B cell (primary cell): ENCODE data around the gene VWA3B. TPM values are rescaled to one million over a fixed set of nuclear protein-coding genes. Genes with fewer than 3 reads are reported as not detected.

ENCODE experiments used
- ATAC-seq: fragments of 200-7000 bp; cut with Tn5 transposase; one replicate; pipeline ENCODE4 v1.10.0; 2021; ENCODE audit warnings: low read depth, mild to moderate bottlenecking, moderate number of reproducible peaks, moderate library complexity
- CTCF ChIA-PET: fragments of 350-600 bp; sonication (Branson Sonifier 250); formaldehyde crosslinking; loops from one replicate; lab custom pipeline; 2021; ENCODE audit warnings: antibody characterized with exemption, inconsistent platforms; lab: Charles Lee
- POLR2A ChIA-PET: fragments of 350-600 bp; sonication (Branson Sonifier 250); formaldehyde crosslinking; loops from one replicate; lab custom pipeline; 2021; ENCODE audit warnings: antibody characterized with exemption; lab: Charles Lee
- DNase-seq: peaks from one replicate; pipeline ENCODE4 v3.0.0; 2013
- H2AFZ ChIP-seq: 2 replicates; pipeline ENCODE4 v1.6.1; 2012; ENCODE audit warnings: mild to moderate bottlenecking, low read depth, low read length; ENCODE audit not compliant: insufficient read depth, poor library complexity, severe bottlenecking
- H3K27ac ChIP-seq, 2 donors: 1 replicate in 1 of 2; 2 replicates in 1 of 2; pipeline ENCODE4 v1.5.1; 2012 to 2013; ENCODE audit warnings: low read length in 2 of 2, mild to moderate bottlenecking in 2 of 2, moderate library complexity in 1 of 2
- H3K27me3 ChIP-seq, 4 experiments: fragments of 200-600 bp in 1 of 4; sonication (generic) in 1 of 4; replicated peaks in 1 of 4; 1 replicate in 2 of 4; 2 replicates in 2 of 4; pipeline versions ENCODE4 v1.6.1 to v1.7.0; 2013 to 2016; ENCODE audit warnings: low read length in 3 of 4, mild to moderate bottlenecking in 2 of 4, mixed read lengths in 1 of 4, moderate library complexity in 1 of 4; ENCODE audit not compliant: insufficient read depth in 4 of 4, control insufficient read depth in 3 of 4; ENCODE audit errors: control extremely low read depth in 1 of 4
- H3K36me3 ChIP-seq, 2 experiments: replicated peaks in 1 of 2; 1 replicate in 1 of 2; 2 replicates in 1 of 2; pipeline versions ENCODE4 v1.6.1 to v1.7.1; 2013; ENCODE audit warnings: low read length in 1 of 2; ENCODE audit not compliant: insufficient read depth in 2 of 2, control insufficient read depth in 1 of 2; ENCODE audit errors: control extremely low read depth in 1 of 2, extremely low read depth in 1 of 2
- H3K4me1 ChIP-seq, 2 donors: fragments of 200-600 bp in 1 of 2; sonication (generic) in 1 of 2; 1 replicate in 1 of 2; 2 replicates in 1 of 2; pipeline versions ENCODE4 v1.5.1 to v1.6.1; 2013 to 2017; ENCODE audit warnings: low read length in 2 of 2; ENCODE audit not compliant: control insufficient read depth in 2 of 2, insufficient read depth in 2 of 2
- H3K4me2 ChIP-seq: replicated peaks from 2 replicates; pipeline ENCODE3; 2012; ENCODE audit warnings: mild to moderate bottlenecking, low read depth, low read length; ENCODE audit not compliant: poor library complexity, severe bottlenecking
- H3K4me3 ChIP-seq, 5 experiments: fragments of 200-600 bp in 1 of 5; sonication (generic) in 1 of 5; 1 replicate in 3 of 5; 2 replicates in 2 of 5; pipeline versions ENCODE4 v1.5.1 to v1.7.0; 2011 to 2016; ENCODE audit warnings: low read length in 4 of 5, mild to moderate bottlenecking in 4 of 5, low read depth in 2 of 5, control low read depth in 1 of 5, moderate library complexity in 1 of 5; ENCODE audit not compliant: insufficient read depth in 1 of 5; ENCODE audit errors: control extremely low read depth in 1 of 5, extremely low read depth in 1 of 5
- H3K79me2 ChIP-seq: fragments of 200-600 bp; sonication (generic); one replicate; pipeline ENCODE4 v1.6.0; 2016; ENCODE audit warnings: low read length; ENCODE audit not compliant: control insufficient read depth, insufficient read depth
- H3K9ac ChIP-seq: fragments of 200-600 bp; sonication (generic); 2 replicates; pipeline ENCODE4 v1.6.1; 2017; ENCODE audit warnings: mild to moderate bottlenecking, low read length, moderate library complexity
- H3K9me3 ChIP-seq, 3 donors: one replicate each; pipeline versions ENCODE4 v1.6.1 to v1.7.1; 2013; ENCODE audit warnings: low read length in 2 of 3; ENCODE audit not compliant: control insufficient read depth in 2 of 3, insufficient read depth in 1 of 3; ENCODE audit errors: control extremely low read depth in 1 of 3
- H4K20me1 ChIP-seq: 2 replicates; pipeline ENCODE4 v1.6.0; 2012; ENCODE audit warnings: mild to moderate bottlenecking, low read length; ENCODE audit not compliant: insufficient read depth, control insufficient read depth, poor library complexity, severe bottlenecking
- H3K27ac Mint-ChIP-seq: one replicate; pipeline ENCODE4 v1.8.0; 2021; ENCODE audit warnings: mixed read lengths
- H3K27me3 Mint-ChIP-seq: one replicate; pipeline ENCODE4 v1.8.0; 2021; ENCODE audit warnings: mixed read lengths
- H3K4me1 Mint-ChIP-seq: one replicate; pipeline ENCODE4 v1.8.0; 2021; ENCODE audit warnings: mixed read lengths
- H3K4me3 Mint-ChIP-seq: one replicate; pipeline ENCODE4 v1.8.0; 2021; ENCODE audit warnings: mixed read lengths
- H3K9me3 Mint-ChIP-seq: one replicate; pipeline ENCODE4 v1.8.0; 2022; ENCODE audit warnings: mixed read lengths; ENCODE audit not compliant: insufficient read depth
- EZH2 ChIP-seq: IDR thresholded peaks from 2 replicates; pipeline ENCODE4 v1.6.1; 2012; ENCODE audit warnings: borderline replicate concordance, low read depth, mild to moderate bottlenecking, moderate library complexity, low read length; ENCODE audit not compliant: insufficient read depth, poor library complexity, severe bottlenecking
- WGBS: methylation state at CpG from one replicate; pipeline ENCODE4 v1.1.5; 2013; ENCODE audit warnings: missing lambda C conversion rate; ENCODE audit not compliant: insufficient coverage; 5-methylcytosine and 5-hydroxymethylcytosine counted together
- intact Hi-C: fragments of 100-400 bp; cut with micrococcal nuclease; formaldehyde crosslinking; loops from one replicate; pipeline ENCODE4 v1.10.0; 2022
- polyA plus RNA-seq: library from polyadenylated mRNA; depleted of rRNA; stranded (reverse); fragments of >200 nt; gene quantifications from 2 replicates; pipeline ENCODE4 v1.2.3, GENCODE V29; 2012
- total RNA-seq, 2 donors: library from RNA; stranded (reverse); fragments of 120-200 nt in 1 of 2; gene quantifications; 1 replicate in 1 of 2; 2 replicates in 1 of 2; pipeline versions ENCODE4 v1.2.3 to v1.2.4, GENCODE V29; 2013 to 2022
- TF ChIP-seq, protein P1 (sequence below): fragments of 200-600 bp; IDR thresholded peaks from one replicate; pipeline ENCODE4 v1.8.0; 2022; ENCODE audit warnings: antibody characterized with exemption, mild to moderate bottlenecking

VWA3B gene
- total and polyA plus RNA-seq, 2 donors (not counting 1 experiment from before 2014, with no cell fraction given), result not detected

DNA sequence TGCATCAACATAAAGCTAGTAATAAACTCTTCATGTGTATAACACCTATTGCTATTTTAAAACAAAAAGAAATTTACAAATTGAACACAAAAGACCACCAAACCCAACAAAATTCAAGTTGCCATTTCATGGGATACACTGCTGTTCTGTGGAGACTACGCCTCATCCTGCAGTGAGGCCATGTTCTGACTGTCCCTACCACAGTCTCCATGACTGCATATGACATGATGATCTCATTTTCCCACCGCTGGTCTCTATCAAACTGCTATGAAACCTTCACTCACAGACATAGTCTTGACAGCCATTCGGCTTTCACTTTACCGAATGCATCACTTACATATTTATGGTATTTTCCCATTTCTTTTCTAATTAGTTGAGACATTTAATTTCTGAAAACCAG, 21.2 kb upstream of the VWA3B start:
- Histone ChIP-seq H3K4me3 (no peak overlapping the region), H3K9me3 (no peaks in the 10 kb centered on the region), H3K9ac (no peak overlapping the region), H3K4me2 (no peak overlapping the region), H4K20me1 (no peaks in the 10 kb centered on the region), H3K79me2 (no peaks in the 10 kb centered on the region), H3K4me1 (no peaks in the 10 kb centered on the region), H3K36me3 (no peaks in the 10 kb centered on the region), H3K27me3 (no peaks in the 10 kb centered on the region), H3K27ac (no peak overlapping the region), H2AFZ (no peak overlapping the region)
- H3K9me3 Mint-ChIP-seq, result no peaks in the 10 kb centered on the region
- TF ChIP-seq, protein P1, sequence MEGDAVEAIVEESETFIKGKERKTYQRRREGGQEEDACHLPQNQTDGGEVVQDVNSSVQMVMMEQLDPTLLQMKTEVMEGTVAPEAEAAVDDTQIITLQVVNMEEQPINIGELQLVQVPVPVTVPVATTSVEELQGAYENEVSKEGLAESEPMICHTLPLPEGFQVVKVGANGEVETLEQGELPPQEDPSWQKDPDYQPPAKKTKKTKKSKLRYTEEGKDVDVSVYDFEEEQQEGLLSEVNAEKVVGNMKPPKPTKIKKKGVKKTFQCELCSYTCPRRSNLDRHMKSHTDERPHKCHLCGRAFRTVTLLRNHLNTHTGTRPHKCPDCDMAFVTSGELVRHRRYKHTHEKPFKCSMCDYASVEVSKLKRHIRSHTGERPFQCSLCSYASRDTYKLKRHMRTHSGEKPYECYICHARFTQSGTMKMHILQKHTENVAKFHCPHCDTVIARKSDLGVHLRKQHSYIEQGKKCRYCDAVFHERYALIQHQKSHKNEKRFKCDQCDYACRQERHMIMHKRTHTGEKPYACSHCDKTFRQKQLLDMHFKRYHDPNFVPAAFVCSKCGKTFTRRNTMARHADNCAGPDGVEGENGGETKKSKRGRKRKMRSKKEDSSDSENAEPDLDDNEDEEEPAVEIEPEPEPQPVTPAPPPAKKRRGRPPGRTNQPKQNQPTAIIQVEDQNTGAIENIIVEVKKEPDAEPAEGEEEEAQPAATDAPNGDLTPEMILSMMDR, result no peak
- TF ChIP-seq EZH2, result no peak
- DNase-seq (no peak), ATAC-seq (no peak)
- H3K4me1 Mint-ChIP-seq, result no peaks in the 10 kb centered on the region
- no peaks in the 10 kb centered on the region for H3K27me3 Mint-ChIP-seq
- whole genome bisulfite sequencing, result 97% methylated on average over 3 of the region's 4 CpGs
- no peak overlapping the region for H3K27ac Mint-ChIP-seq
- intact Hi-C loops, result no loop called here
- POLR2A ChIA-PET, result no interaction called here
- H3K4me3 Mint-ChIP-seq, result no peak overlapping the region
- CTCF ChIA-PET, result no interaction called here

DNA sequence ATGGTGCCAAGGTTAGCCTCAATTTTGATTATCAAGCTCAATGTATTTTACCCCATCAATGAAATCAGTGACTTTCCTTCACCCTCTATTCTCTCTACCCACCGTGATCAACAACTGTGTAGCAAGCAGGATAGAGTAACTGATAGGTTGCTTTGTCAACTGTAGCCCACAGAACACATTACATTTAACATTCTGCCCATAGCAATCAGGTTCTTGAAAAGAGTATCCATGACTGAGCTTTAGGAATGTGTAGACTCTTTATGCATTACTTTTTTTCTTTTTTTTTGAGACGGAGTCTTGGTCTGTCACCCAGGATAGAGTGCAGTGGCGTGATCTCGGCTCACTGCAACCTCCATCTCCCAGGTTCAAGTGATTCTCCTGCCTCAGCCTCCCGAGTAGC, 19.8 kb upstream of the VWA3B start:
- Mint-ChIP-seq H3K4me1 (no peaks in the 10 kb centered on the region), H3K4me3 (no peak overlapping the region), H3K27ac (no peak overlapping the region), H3K9me3 (no peaks in the 10 kb centered on the region), H3K27me3 (no peaks in the 10 kb centered on the region)
- Histone ChIP-seq H3K36me3 (no peaks in the 10 kb centered on the region), H3K4me1 (no peaks in the 10 kb centered on the region), H3K79me2 (no peaks in the 10 kb centered on the region), H3K9ac (no peak overlapping the region), H3K27ac (no peak overlapping the region), H3K4me2 (no peak overlapping the region), H4K20me1 (no peaks in the 10 kb centered on the region), H3K9me3 (no peaks in the 10 kb centered on the region), H2AFZ (no peak overlapping the region), H3K27me3 (no peaks in the 10 kb centered on the region), H3K4me3 (no peak overlapping the region)
- no CpG with 5 or more reads among the region's 5 CpGs for WGBS
- TF ChIP-seq EZH2, result no peak
- TF ChIP-seq, protein P1, result no peak
- CTCF ChIA-PET, result interaction anchor here (0.6 kb wide), 1 partner anchor 77 kb away, joined by 3 read pairs; no protein-coding TSS in a partner anchor
- intact Hi-C loops, result no loop called here
- no peak for ATAC-seq
- POLR2A ChIA-PET, result no interaction called here
- no peak for DNase-seq
